Right cardiac atrium (tissue), 5 donors: Measurements from ENCODE around the gene SERHL2. TPM values are rescaled to one million over a fixed set of nuclear protein-coding genes. Genes with fewer than 3 reads are reported as not detected.
"Not testable (repeated sequence)": the region's sequence is repeated elsewhere in the genome, so short reads cannot be mapped to it uniquely, and the experiment has no call there.

Experiments
- ATAC-seq, 2 donors: fragments of 200-7000 bp; cut with Tn5 transposase; one replicate each; pipeline versions ENCODE4 v1.8.0 to v1.9.1; 2020; ENCODE audit warnings: moderate library complexity in 2 of 2, mild to moderate bottlenecking in 1 of 2
- DNase-seq, 3 donors: peaks; one replicate each; pipeline ENCODE4 v3.0.0-alpha.2; 2020
- H3K27ac ChIP-seq: one replicate; pipeline ENCODE4 v1.5.1; 2013; ENCODE audit warnings: mild to moderate bottlenecking, low read length, control low read depth, moderate library complexity
- H3K27me3 ChIP-seq: one replicate; pipeline ENCODE4 v1.6.1; 2013; ENCODE audit not compliant: control insufficient read depth, insufficient read depth
- H3K4me1 ChIP-seq: one replicate; pipeline ENCODE4 v1.6.1; 2013; ENCODE audit warnings: low read length; ENCODE audit not compliant: control insufficient read depth, insufficient read depth
- H3K4me3 ChIP-seq: one replicate; pipeline ENCODE4 v1.5.1; 2013; ENCODE audit warnings: low read length, control low read depth
- H3K9me3 ChIP-seq: one replicate; pipeline ENCODE4 v1.6.1; 2013; ENCODE audit warnings: low read length; ENCODE audit not compliant: control insufficient read depth
- WGBS: extraction: QIAGEN DNeasy Blood & Tissue Kit; methylation state at CpG from one replicate; pipeline ENCODE4 v1.1.7; 2013; 5-methylcytosine and 5-hydroxymethylcytosine counted together
- intact Hi-C, 4 donors: fragments of 100-400 bp; cut with DNase I; formaldehyde crosslinking; loops; one replicate each; pipeline versions ENCODE4 v1.11.0 to v1.14.0; 2022 to 2023
- polyA plus RNA-seq: library from polyadenylated mRNA; stranded (reverse); fragments of 200-250 nt; gene quantifications from one replicate; pipeline ENCODE4 v1.2.3, GENCODE V29; 2013
- total RNA-seq, 4 donors: library from RNA; stranded (reverse); fragmentation: NEBNext Ultra II Directional; extraction: Animal tissue kit (Norgen Biotek cat#: 25700); gene quantifications; one replicate each; pipeline ENCODE4 v1.2.1, GENCODE V29; 2021
- donor health status: healthy with polysubstance abuse.
- donor health status: DM: no; HTN: yes; CAD: no.
- donor health status: DM: no; HTN: no; CAD: no.
- donor health status: DM: no; HTN: yes; CAD: no; lungs with severe emphysema.
- donor health status: DM: yes; HTN: yes; CAD: no.

Gene SERHL2
- total and polyA plus RNA-seq, 5 donors: 3.3 to 5.0 (median 4.8) TPM

DNA sequence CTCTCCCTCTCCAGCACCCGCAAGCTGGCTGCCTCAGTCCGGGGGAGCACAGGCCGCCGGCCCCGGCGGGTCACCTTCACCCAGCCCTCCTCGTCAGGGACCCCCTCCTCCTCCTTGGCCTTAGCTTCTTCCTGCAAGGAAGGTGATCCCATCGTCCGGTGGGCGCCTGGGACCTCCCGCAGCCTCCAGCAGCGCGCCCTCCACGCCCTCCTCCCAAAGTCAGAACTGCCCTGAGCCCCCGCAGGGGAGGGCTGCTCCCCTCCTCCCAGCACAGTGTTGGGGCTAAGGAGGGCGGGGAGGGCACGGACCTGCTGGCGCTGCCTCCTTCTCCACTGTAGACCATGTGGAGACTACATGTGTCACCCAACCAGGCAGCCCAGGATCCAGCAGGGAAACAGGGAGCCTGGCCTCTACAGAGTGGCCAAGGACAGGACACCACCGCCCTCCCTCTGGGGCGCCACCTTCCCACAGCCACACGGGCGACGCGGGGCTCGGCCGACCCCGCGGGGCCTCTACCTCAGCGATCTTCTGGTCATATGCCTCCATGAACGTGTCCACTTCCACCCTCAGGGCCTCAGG is 22.3 kb downstream of the SERHL2 start:
- intact Hi-C loops, H3K4me1 ChIP-seq, DNase-seq, H3K27me3 ChIP-seq, H3K4me3 ChIP-seq, H3K27ac ChIP-seq, H3K9me3 ChIP-seq: not testable (repeated sequence)
- WGBS: 95% methylated on average over 26 of the region's 30 CpGs
- ATAC-seq: peak in 1 of 2 donors; percentile 6

- intact Hi-C loops: not testable (repeated sequence)
These were observed 23.4 kb downstream of the SERHL2 start for GRCh38 chr22:42577141-42577540.

GRCh38 chr22:42577623-42578240 is 24.0 kb downstream of the SERHL2 start:
- Histone ChIP-seq H3K4me1 (peaks cover 3% of the 10 kb centered on the region), H3K9me3 (no peaks in the 10 kb centered on the region), H3K27ac (no peak overlapping the region), H3K4me3 (no peak overlapping the region), H3K27me3 (no peaks in the 10 kb centered on the region)
- WGBS: 85% methylated on average over 15 of the region's 15 CpGs
- DNase-seq (no peak), ATAC-seq (no peak)
- intact Hi-C loops: no loop called here

More at GRCh38 chr22:42577141-42577540, 23.4 kb downstream of the SERHL2 start:
- H3K4me1 ChIP-seq, H3K9me3 ChIP-seq, H3K27me3 ChIP-seq, H3K27ac ChIP-seq, ATAC-seq, DNase-seq, H3K4me3 ChIP-seq: not testable (repeated sequence)
- 91% methylated on average over 8 of the region's 9 CpGs for WGBS

DNA sequence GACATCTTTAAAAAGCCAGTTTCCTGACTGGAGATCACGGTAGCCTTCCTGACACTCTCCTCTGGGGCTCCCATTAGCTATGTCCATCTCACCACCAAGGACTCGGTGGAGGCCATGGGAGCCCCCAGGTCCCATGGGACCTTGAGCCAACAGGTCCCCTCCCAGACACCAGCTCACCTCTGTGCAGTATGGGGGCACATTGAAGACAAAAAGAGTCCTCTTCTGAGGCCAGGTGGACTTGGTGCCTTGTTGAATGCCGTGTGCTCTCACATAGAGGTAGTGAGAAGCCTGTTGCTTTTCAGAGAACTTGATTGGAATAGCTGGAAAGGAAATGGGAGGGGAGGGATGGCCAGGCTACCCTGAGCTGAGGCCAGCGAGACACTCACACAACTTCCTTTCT is 26.3 kb downstream of the SERHL2 start:
- ATAC-seq, H3K9me3 ChIP-seq, intact Hi-C loops, H3K4me3 ChIP-seq, H3K4me1 ChIP-seq, DNase-seq, H3K27ac ChIP-seq, H3K27me3 ChIP-seq: not testable (repeated sequence)
- 74% methylated on average over 3 of the region's 4 CpGs for WGBS

DNA sequence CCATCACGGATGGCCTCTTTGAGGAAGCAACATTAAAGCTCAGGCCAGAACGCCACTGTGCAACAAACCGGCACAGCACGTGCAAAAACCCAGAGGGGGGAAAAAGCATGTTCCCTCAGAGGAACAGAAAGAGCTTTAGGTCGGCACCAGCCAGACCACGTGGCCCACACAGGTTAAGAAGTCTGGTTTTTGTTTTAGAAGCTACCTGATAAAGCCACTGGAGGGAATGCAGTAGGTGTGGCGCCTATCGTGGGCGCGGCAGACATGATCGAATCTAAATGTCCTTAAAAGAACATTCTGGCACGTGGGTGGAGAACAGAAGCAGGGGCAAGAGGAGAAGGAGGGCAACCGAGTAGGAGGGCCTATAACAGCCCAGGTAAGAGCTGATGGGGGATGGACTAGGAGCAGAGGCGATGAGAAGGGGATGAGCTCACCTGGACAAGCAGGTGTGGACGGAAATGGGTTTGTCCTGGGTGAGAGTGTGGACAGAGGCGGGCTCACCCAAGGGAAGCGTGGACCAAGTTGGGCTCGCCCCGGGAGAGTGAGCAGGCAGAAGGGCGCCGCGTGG is 27.5 kb downstream of the SERHL2 start:
- WGBS: under 1% methylated on average over 12 of the region's 22 CpGs
- H3K9me3 ChIP-seq, H3K4me1 ChIP-seq, H3K27me3 ChIP-seq, intact Hi-C loops, H3K27ac ChIP-seq: not testable (repeated sequence)
- H3K4me3 ChIP-seq: peak overlapping the region; percentile 75
- ATAC-seq (peak in 1 of 2 donors; percentile 2), DNase-seq (peak in 1 of 3 donors; percentile 13)

- intact Hi-C loops: no loop called here
- peak; percentile 84 to 93 (median 92) for DNase-seq
- Histone ChIP-seq H3K27ac (peak overlapping the region; percentile 17), H3K4me1 (peaks cover 3% of the 10 kb centered on the region), H3K4me3 (peak overlapping the region; percentile 75), H3K9me3 (no peaks in the 10 kb centered on the region), H3K27me3 (no peaks in the 10 kb centered on the region)
- WGBS: 5% methylated on average over 64 of the region's 64 CpGs
- ATAC-seq: peak; percentile 91
These were observed 28.3 kb downstream of the SERHL2 start for GRCh38 chr22:42581762-42582716.

DNA sequence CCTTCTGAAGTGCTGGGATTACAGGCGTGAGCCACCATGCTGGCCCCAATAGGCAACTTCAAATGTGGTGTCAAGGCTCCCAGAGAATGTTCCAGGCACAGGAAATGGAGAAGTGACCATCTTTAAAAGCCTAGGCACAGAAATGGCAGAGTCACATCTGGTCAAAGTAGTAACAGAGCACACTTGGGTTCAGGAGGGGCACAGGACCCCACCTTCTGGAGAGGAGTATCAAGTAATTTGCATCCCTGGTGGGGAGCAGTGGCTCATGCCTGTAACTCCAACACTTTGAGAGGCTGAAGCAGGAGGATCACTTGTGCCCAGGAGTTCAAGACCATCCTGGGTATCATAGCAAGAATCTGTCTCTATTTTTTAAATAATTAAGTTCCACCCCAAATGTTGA is 29.2 kb downstream of the SERHL2 start:
- Histone ChIP-seq H3K4me3 (no peak overlapping the region), H3K27me3 (no peaks in the 10 kb centered on the region), H3K27ac (no peak overlapping the region), H3K4me1 (peaks cover 3% of the 10 kb centered on the region), H3K9me3 (no peaks in the 10 kb centered on the region)
- WGBS: 88% methylated on average over 1 of the region's 1 CpG
- DNase-seq (no peak), ATAC-seq (no peak)
- intact Hi-C loops: no loop called here

DNA sequence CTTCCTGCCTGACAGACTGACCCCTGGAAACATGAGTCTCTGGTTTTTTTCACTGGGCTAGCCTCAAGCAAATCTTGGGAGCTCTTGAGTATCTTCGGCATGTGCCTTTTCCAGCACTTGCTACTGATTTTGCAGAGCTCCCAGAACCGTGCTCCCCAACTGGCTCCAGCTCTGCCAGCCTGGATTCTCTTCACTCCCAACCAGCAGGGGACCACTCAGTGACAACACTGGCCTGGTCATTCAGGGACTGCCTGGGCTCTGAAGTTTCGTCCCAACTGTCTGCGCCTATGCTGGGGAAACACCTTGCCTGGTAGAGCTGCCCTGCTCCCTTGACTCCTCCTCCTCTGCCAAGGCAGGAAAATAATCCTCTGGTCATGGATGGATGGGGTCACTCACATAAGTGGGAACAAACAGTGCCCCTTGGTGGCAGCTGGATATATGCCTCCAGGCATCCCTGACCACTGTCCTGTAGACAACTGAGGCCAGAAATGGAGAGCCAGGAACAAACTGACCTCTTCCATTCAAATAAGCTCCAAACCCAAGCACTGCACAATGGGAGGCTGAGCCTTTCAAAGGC is 30.7 kb downstream of the SERHL2 start:
- no peaks in the 10 kb centered on the region for H3K27me3 ChIP-seq
- peaks cover 3% of the 10 kb centered on the region for H3K4me1 ChIP-seq
- intact Hi-C loops: no loop called here
- H3K9me3 ChIP-seq: no peaks in the 10 kb centered on the region
- ATAC-seq (no peak), DNase-seq (no peak)
- 90% methylated on average over 4 of the region's 4 CpGs for WGBS
- no peak overlapping the region for H3K27ac ChIP-seq
- no peak overlapping the region for H3K4me3 ChIP-seq

- ATAC-seq: peak in 1 of 2 donors; percentile 8
- H3K9me3 ChIP-seq: no peaks in the 10 kb centered on the region
- no peak overlapping the region for H3K4me3 ChIP-seq
- H3K27me3 ChIP-seq: no peaks in the 10 kb centered on the region
- no peak overlapping the region for H3K27ac ChIP-seq
- peaks cover 3% of the 10 kb centered on the region for H3K4me1 ChIP-seq
- DNase-seq: no peak
- intact Hi-C loops: no loop called here
- 75% methylated on average over 8 of the region's 8 CpGs for WGBS
These were observed 31.3 kb downstream of the SERHL2 start for GRCh38 chr22:42585096-42585495.

DNA sequence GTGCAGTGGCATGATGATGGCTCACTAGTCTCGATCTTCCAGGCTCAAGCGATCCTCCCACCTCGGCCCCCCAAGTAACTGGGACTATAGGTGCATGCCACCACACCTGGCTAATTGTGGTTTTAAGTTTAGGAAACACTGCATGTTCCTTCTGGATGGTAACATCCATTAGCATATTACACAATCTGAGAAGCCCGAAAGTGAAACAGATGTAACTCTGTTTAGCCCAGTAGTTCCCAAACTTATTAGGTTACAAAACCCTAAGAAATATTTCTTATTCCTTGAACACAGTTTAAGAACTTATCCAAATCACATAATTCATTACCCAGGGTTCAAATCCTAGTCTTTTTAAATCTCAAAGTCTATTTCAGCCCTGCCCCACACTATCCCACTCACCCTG is 32.6 kb downstream of the SERHL2 start:
- intact Hi-C loops: no loop called here
- ATAC-seq (no peak), DNase-seq (no peak)
- no peaks in the 10 kb centered on the region for H3K27me3 ChIP-seq
- no peaks in the 10 kb centered on the region for H3K9me3 ChIP-seq
- 92% methylated on average over 4 of the region's 4 CpGs for WGBS
- H3K4me1 ChIP-seq: no peaks in the 10 kb centered on the region
- H3K4me3 ChIP-seq: no peak overlapping the region
- H3K27ac ChIP-seq: no peak overlapping the region
